ENCODE measurements around the gene MRPL12. TPM values are rescaled to one million over a fixed set of nuclear protein-coding genes. Genes with fewer than 3 reads are reported as not detected.

Gene MRPL12
- total and polyA plus RNA-seq, 9 of the 15 experiments (the other 6 are each of a cell fraction or from before 2014, with no cell fraction given): 0.94 to 338 (median 100) TPM

DNA sequence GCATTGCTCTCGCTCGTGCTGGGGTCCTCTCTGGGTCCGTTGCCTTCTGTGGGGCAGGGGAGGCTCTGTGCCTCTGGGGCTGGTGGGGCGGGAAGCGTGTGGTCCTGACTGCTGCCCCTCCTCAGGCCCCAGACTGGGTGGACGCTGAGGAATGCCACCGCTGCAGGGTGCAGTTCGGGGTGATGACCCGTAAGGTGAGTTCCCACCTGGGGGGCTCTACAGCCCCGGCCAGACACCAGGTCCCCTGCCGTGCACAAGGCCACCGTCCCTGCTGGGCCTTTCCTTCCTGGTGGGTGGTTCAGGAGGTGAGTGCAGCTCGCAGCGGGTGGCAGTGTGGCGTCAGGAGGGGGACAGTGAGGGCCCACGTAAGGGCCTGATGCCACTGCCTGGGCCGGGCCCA, 12.6 kb upstream of the MRPL12 start:
- TF ChIP-seq POLR2G (IDR thresholded peaks at IDR 0.05; ENCODE audit: low read depth, low read length) (peak; percentile 43; the same call in 1 of the 2 replicates), PTRF (tag; IDR thresholded peaks at IDR 0.05) (no peak), RBFOX2 (IDR thresholded peaks at IDR 0.05; ENCODE audit: low read depth, low read length) (0 out of 2 replicates have a peak, but pooled peaks have one; percentile 15)
- TF ChIP-seq, protein P1, sequence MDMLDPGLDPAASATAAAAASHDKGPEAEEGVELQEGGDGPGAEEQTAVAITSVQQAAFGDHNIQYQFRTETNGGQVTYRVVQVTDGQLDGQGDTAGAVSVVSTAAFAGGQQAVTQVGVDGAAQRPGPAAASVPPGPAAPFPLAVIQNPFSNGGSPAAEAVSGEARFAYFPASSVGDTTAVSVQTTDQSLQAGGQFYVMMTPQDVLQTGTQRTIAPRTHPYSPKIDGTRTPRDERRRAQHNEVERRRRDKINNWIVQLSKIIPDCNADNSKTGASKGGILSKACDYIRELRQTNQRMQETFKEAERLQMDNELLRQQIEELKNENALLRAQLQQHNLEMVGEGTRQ (CRISPR knock-in tag; IDR thresholded peaks at IDR 0.05): no peak
- TF ChIP-seq, protein P2, sequence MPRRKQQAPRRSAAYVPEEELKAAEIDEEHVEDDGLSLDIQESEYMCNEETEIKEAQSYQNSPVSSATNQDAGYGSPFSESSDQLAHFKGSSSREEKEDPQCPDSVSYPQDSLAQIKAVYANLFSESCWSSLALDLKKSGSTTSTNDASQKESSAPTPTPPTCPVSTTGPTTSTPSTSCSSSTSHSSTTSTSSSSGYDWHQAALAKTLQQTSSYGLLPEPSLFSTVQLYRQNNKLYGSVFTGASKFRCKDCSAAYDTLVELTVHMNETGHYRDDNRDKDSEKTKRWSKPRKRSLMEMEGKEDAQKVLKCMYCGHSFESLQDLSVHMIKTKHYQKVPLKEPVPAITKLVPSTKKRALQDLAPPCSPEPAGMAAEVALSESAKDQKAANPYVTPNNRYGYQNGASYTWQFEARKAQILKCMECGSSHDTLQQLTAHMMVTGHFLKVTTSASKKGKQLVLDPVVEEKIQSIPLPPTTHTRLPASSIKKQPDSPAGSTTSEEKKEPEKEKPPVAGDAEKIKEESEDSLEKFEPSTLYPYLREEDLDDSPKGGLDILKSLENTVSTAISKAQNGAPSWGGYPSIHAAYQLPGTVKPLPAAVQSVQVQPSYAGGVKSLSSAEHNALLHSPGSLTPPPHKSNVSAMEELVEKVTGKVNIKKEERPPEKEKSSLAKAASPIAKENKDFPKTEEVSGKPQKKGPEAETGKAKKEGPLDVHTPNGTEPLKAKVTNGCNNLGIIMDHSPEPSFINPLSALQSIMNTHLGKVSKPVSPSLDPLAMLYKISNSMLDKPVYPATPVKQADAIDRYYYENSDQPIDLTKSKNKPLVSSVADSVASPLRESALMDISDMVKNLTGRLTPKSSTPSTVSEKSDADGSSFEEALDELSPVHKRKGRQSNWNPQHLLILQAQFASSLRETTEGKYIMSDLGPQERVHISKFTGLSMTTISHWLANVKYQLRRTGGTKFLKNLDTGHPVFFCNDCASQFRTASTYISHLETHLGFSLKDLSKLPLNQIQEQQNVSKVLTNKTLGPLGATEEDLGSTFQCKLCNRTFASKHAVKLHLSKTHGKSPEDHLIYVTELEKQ (CRISPR knock-in tag; IDR thresholded peaks at IDR 0.05): no peak
- H3K36me3 ChIP-seq (ENCODE audit: control insufficient read depth, insufficient read depth, low read length): peaks cover 100% of the 10 kb centered on the region; the same call in 2 of the 3 replicates
- peaks cover 1 to 68% of the 10 kb centered on the region in 2 experiments; a peak in 4 of 5 replicates for H3K4me1 ChIP-seq (replicated peaks in 1 of 2; ENCODE audit: control insufficient read depth in 2 of 2, insufficient read depth in 2 of 2, low read length in 2 of 2)
- H3K79me2 ChIP-seq (ENCODE audit: control insufficient read depth, insufficient read depth, low read length): peaks cover 17% of the 10 kb centered on the region
- H3K27me3 ChIP-seq (ENCODE audit: control insufficient read depth in 2 of 2, insufficient read depth in 2 of 2, low read length in 2 of 2): no peaks in the 10 kb centered on the region
- no peak for ATAC-seq
- intact Hi-C loops (cut with micrococcal nuclease): no loop called here
- FAIRE-seq: no peak
- no TSS peak for BruUV-seq (replicated peaks)
- no peaks in the 10 kb centered on the region for H3K9me3 ChIP-seq (replicated peaks; ENCODE audit: control insufficient read depth, insufficient read depth, low read depth, low read length)
- H3K9me1 ChIP-seq (ENCODE audit: control insufficient read depth, insufficient read depth, low read length): peaks cover 5% of the 10 kb centered on the region
- H4K20me1 ChIP-seq (replicated peaks; ENCODE audit: control insufficient read depth, insufficient read depth, low read length): peaks cover 10% of the 10 kb centered on the region; the same call in 1 of the 2 replicates
- H2AFZ ChIP-seq (ENCODE audit: low read depth, low read length): no peak overlapping the region
- POLR2A ChIA-PET: interaction anchor here (1.2 to 4.7 kb wide), 3 partner anchors 10 to 169 kb away, joined by 3 to 41 read pairs (median 5); partner anchors contain the start of gene MRPL12
- in situ Hi-C loops (cut with MboI): no loop called here
- no peak overlapping the region; a peak in 1 of 4 replicates for H3K9ac ChIP-seq (ENCODE audit: insufficient read depth in 1 of 2, low read depth in 2 of 2, low read length in 2 of 2)
- CTCF ChIA-PET (ENCODE audit: low intra/inter-chr PET ratio): no interaction called here
- no peak overlapping the region for H3K4me2 ChIP-seq (ENCODE audit: insufficient read depth, low read length)
- no peak for DNase-seq (ENCODE audit: extremely low read depth in 1 of 4, low spot score in 3 of 4)
- 95% methylated on average over 13 of the region's 17 CpGs for WGBS (ENCODE audit: insufficient coverage, low coverage, missing lambda C conversion rate)
- no peak overlapping the region for H3K4me3 ChIP-seq
- no peak overlapping the region for H3K27ac ChIP-seq (ENCODE audit: extremely low read depth, low read depth, low read length)
